Activated T-cell treated with anti-CD3 and anti-CD28 coated beads for 24 hours (primary cell): ENCODE measurements around the gene CCNG1.
"Not testable (repeated sequence)": the region's sequence is repeated elsewhere in the genome, so short reads cannot be mapped to it uniquely, and the experiment has no call there.

Source experiments
- DNase-seq: peaks from one replicate; pipeline ENCODE4 v3.0.0-alpha.2; 2020; ENCODE audit warnings: low read depth

CCNG1 gene

GRCh38 chr5:163444526-163444925 lies 7.1 kb downstream of the CCNG1 start:
- no peak for DNase-seq

GRCh38 chr5:163445345-163445744 lies 8.0 kb downstream of the CCNG1 start:
- DNase-seq: no peak

- DNase-seq: no peak
Measured at GRCh38 chr5:163447191-163447590, 9.8 kb downstream of the CCNG1 start.

GRCh38 chr5:163447875-163448274 lies 10.5 kb downstream of the CCNG1 start:
- DNase-seq: no peak

- DNase-seq: no peak
Measured at GRCh38 chr5:163448491-163448890, 11.1 kb downstream of the CCNG1 start.

GRCh38 chr5:163451489-163451888 lies 14.1 kb downstream of the CCNG1 start:
- no peak for DNase-seq

- DNase-seq: no peak
Measured at GRCh38 chr5:163453705-163454104, 16.3 kb downstream of the CCNG1 start.

- not testable (repeated sequence) for DNase-seq
Measured at GRCh38 chr5:163455406-163455805, 18.0 kb downstream of the CCNG1 start.

GRCh38 chr5:163456029-163456589 lies 18.7 kb downstream of the CCNG1 start:
- DNase-seq: no peak

- no peak for DNase-seq
Measured at GRCh38 chr5:163456840-163457239, 19.4 kb downstream of the CCNG1 start.

GRCh38 chr5:163458778-163459385 lies 21.5 kb downstream of the CCNG1 start:
- no peak for DNase-seq

GRCh38 chr5:163459462-163459818 lies 22.0 kb downstream of the CCNG1 start:
- DNase-seq: no peak

- DNase-seq: peak; percentile 89
Measured at GRCh38 chr5:163459819-163460561, 22.6 kb downstream of the CCNG1 start, which contains the start of gene NUDCD2. NUDCD2 (minus strand) TSS chr5:163460102; CDS start chr5:163460050, 52 bp downstream.

- DNase-seq: no peak
Measured at GRCh38 chr5:163460562-163461171, 23.3 kb downstream of the CCNG1 start, which contains the start of gene HMMR. HMMR (plus strand) TSS chr5:163460632; CDS start chr5:163460693, 61 bp downstream.

GRCh38 chr5:163463063-163463435 lies 25.7 kb downstream of the CCNG1 start:
- DNase-seq: no peak

- DNase-seq: no peak
Measured at GRCh38 chr5:163467682-163468081, 30.3 kb downstream of the CCNG1 start.

- no peak for DNase-seq
Measured at GRCh38 chr5:163473635-163474243, 36.3 kb downstream of the CCNG1 start.

GRCh38 chr5:163475411-163475810 lies 38.0 kb downstream of the CCNG1 start:
- DNase-seq: no peak

- no peak for DNase-seq
Measured at GRCh38 chr5:163478126-163478981, 41.0 kb downstream of the CCNG1 start.

- DNase-seq: no peak
Measured at GRCh38 chr5:163478982-163479271, 41.5 kb downstream of the CCNG1 start.

GRCh38 chr5:163489055-163489744 lies 51.8 kb downstream of the CCNG1 start:
- DNase-seq: no peak
